HG03520 (cell line): ENCODE results near the gene PARP9.
A peak's percentile ranks its signal among the peaks of the same experiment; 100 is the strongest.
"Not testable (repeated sequence)": the region's sequence is repeated elsewhere in the genome, so short reads cannot be mapped to it uniquely, and the experiment has no call there.

Experiments
- ATAC-seq: cut with Tn5 transposase; IDR thresholded peaks from one replicate; pipeline ENCODE4 v1.9.1; 2021; ENCODE audit warnings: mild to moderate bottlenecking, moderate library complexity; ENCODE audit not compliant: unreplicated experiment

The PARP9 gene

DNA sequence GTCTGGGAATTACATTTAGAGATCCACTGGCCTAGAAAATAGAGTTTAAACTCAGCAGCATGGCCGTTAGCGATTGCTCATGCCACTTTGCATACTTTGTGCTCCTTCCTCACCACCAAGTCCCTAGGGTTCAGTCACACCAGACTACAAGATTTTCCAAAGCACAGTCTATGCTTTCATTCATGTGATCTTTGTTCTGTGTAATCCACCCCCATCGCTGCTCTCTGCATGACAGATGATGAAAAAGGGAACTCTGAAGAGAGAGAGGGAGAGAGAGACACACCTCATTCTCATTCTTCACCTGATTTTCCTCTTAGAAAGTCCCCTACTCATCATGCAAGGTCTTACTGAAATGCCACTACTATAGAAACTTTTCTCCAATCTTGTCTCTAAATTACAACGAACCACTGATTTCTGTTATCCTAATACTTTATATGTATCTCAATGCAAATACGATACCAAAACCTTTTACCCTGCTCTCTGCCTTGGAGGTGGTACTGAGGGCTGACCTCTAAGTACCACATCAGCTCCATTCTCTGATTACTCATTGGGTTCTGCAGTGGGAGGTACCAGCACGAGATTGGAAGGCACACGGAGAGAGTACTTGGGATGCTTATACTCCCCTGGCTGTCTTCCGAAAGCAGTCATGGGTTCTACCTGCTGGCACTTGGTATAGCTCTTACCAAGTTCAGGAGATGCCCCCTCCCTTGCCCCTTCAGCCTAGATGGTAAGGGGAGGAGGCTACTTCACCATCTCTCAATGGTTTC is 12.3 kb upstream of the PARP9 start:
- peak; percentile 78 for ATAC-seq

DNA sequence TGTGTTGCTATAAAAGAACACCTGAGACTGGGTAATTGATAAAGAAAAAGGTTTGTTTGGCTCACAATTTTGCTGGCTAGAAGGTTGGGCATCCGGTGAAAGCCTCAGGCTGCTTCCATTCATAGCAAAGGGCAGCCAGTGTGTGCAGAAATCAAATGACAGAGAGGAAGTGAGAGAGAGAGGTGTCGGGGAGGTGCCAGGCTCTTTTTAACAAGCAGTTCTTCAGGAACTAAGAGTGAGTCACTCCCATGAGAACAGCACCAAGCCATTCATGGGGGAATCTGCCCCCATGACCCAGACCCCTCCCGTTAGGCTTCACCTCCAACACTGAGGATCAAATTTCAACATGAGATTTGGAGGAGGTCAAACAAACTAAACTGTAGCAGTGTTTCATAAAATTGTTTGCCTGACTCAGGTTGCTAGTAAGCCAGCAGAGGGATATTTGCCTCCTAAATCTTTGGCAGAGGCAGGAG is 8.9 kb upstream of the PARP9 start:
- no peak for ATAC-seq

DNA sequence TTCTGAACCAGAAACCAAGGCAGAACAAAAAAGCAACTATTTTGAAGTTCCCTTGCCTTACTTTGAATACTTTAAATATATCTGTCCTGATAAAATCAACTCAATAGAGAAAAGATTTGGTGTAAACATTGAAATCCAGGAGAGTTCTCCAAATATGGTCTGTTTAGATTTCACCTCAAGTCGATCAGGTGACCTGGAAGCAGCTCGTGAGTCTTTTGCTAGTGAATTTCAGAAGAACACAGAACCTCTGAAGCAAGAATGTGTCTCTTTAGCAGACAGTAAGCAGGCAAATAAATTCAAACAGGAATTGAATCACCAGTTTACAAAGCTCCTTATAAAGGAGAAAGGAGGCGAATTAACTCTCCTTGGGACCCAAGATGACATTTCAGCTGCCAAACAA is 4.7 kb upstream of the PARP9 start:
- ATAC-seq, result no peak

DNA sequence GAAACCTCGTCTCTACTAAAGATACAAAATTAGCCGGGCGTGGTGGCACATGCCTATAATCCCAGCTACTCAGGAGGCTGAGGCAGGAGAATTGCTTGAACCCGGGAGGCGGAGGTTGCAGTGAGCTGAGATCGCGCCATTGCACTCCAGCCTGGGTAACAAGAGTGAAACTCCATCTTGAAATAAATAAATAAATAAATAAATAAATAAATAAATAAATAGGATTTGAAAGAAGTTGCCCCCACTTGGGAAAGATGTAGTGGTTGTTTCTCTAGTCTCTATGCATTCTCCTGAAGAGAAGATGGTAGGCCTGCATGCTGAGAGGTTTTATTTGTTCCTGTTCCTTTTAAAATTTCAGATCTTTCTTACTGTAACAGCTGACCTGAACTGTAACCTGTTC is 4.0 kb upstream of the PARP9 start:
- ATAC-seq, result not testable (repeated sequence)

DNA sequence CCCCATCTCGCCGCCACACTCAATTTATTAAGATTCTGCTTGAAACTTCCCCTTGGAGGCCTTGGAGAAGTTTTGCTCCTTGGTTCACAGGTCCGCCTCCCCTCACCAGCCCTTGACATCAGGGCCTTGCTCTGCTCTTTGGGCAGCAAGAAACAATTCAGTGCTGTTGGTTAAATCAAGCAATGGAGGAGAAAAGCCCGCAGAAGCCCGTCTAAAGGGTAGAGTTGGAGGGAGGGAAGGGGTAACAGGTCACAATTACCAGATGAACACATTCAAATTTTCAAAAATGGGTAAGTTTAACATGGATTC is 429 bp downstream of the PARP9 start:
- no peak for ATAC-seq

DNA sequence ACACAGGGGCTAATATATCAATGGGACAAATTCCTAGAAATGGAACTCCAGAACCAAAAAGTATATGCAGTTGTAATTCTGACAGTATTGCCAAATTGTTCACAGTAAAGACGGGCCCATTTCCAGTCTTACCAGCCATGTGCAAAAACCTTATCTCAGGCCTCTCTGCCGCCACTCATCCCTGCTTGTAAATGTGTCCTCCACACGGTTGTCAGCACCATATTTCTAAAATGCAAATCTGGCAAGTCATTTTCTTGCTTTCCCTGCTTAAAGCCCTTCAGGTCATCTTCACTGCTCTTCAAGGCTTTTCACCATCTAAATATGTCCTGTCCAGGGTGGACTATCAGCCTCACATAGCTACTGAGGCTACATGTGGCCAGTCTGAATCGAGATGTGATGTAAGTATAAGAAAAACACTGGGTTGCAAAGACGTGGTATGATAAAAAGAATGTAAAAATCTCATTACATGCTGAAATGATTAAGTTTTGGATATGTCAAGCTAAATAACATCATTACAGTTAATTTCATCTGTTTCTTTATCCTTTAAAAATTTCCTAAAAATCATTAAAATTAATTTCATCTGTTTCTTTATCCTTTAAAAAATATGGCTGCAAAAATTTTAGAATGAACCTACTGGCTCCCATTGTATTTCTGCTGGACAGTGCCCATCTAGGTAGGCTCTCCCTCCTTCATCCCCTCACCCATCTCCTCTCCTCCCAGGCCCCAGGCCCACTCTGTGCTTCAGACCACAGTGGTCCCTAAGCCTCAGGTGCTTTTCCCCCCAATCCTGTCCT is 980 bp downstream of the PARP9 start:
- no peak for ATAC-seq

DNA sequence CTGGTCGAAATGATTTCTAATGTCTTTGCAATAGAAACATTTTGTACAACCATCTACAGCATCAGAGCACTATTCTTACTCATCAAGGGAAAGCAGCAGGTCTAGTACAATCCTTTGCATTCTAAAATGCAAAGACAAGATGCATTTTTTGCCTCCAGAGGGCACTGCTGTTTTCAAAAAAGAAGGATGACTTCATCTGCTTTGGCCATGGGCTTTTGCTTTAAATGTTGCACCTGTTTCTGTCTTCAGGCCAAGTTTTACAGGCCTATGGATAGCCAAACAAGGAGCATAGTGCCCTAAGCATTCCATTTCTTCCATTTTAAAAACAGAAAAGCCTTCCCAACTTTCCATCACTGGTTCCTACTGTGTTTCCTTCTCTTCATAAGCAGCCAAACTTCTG is 3.4 kb downstream of the PARP9 start:
- no peak for ATAC-seq

DNA sequence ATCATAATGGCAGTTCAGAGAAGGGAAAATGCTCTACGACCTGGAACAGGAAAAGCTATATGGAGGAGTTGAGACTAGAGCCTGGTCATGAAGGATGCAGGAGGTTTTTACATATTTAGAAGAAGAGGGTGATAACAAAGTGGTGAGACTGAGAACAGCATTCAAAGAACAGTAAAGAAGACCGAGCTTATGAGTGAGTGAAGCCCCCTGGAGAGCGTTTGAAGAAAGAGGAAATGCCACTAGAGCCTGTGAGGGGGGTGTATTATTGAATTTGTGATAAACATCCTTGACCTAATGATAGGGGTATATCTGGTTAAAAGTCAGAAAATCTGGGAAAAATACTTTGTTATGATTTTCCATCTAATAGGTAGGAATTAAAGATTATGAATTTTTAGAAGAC is 4.2 kb downstream of the PARP9 start:
- ATAC-seq, result no peak

DNA sequence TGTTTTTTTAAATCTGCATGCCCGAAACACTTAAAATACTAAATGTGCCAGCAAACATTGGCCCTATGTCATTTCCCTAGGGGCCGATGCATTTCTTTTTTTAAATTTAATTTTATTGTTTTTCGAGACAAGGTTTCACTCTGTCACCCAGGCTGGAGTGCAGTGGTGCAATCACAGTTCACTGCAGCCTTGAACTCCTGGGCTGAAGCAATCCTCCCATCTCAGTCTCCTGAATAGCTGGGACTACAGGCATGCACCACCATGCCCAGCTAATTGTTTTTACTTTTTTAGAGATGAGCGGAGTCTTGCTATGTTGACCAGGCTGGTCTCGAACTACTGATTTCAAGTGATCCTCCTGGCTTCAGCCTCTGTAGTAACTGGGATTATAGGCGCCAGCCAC is 5.5 kb downstream of the PARP9 start:
- no peak for ATAC-seq

DNA sequence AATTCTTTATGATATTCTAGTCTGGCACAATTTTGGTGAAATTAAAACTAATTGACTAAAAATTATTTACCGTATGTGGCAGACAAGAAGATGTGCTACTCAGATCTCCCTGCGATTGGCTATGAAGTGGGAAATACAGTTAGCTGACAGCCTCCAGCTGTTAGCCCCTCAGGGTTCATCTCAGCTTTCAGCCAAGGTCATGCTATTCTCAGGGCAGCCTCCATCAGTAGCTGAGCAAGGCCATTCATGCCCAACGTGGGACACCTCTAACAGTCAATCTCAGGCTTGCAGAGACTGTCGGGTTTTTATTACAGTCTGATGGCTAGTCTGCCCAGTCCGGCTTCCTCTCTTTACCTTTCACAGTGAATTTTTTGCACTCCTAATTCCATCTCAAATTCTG is 6.7 kb downstream of the PARP9 start:
- no peak for ATAC-seq

DNA sequence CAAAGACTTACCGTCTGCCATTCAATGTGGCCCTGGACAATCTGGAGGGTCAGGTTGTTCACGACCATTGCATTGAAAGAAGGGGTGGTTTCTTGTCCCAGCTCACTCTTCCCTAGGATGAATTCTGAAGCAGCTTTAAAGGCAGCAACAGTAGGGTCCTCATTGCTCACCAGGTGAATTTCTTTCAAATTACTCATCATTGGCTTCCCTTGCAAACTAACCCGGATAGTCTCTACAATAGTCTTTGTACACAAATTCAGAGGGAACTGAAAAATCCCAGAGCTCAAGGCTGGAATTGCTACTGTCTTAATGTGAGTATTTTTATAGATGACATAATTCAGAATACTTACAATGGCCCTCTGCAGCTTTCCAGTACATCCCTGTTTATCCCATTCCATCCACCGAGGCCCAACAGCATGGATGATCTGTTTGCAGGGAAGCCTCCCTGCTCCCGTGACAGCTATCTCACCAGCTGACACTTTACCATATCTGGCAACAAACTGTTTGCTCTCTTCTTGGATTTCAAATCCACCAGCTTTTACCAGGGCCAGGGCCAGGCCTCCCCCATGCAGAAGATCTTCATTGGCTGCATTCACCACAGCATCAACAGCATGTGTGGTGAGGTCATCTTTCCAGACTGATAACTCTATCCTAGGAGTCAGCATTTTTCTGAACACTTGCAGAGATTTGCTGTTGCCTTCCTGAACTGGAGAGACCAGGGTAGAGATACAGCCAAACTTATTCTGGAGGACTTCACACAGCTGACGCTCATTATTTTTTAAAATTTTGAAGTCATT is 8.6 kb downstream of the PARP9 start:
- no peak for ATAC-seq

DNA sequence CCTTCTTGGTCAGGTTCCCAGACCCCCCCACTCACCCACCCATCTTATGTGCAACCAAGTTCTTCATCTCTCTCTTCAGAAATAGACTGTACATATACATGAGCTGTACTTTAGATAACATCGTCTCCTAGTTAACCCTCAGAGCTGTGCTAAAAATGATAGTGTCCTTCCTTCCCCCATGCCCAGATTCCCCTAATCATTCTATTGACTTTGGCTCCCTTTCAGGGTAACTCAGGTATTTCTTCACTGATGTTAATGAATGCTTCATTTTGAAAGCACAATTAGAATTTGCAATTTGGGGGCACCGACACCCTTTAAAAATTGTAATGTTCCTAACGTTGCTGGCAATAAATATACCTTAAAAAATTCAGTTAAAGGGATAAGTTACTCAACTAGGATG is 10.9 kb downstream of the PARP9 start:
- ATAC-seq, result no peak

DNA sequence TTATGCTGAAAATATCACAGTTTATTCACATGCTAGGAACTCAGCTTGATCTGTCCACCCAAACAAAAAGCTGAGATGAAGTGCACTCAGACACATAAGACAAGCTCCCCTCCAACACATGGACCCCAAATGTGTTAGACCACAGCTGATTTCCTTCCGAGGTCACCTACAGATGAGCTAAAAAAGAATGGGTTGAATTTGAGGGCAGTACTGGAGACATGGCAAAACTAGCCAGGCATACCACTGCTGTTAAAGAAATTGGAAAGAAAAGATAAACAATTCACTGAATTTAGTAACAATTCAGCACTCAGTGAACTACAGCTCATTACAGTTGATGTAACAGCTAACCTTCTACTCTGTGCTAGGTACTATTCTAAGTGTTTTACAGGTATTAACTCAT is 15.5 kb downstream of the PARP9 start:
- ATAC-seq, result no peak

DNA sequence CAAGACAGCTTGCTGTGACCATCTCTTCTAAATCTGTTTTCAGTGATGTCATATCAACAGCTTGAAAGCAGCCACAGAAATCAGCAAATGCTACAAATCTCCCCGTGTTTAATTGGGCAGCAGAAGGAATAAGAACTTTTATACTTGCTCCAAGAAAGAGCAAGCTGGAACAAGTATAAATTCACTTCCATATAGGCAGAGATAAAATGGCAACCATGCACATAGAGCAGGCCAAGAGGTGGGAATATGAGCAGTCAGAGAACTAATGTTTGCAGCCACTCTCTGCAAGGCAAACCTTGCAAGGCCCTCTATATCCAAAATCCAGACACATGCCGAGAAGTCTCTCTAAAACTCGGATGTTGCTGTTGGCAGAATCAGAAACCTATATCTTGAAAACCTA is 16.0 kb downstream of the PARP9 start:
- no peak for ATAC-seq

DNA sequence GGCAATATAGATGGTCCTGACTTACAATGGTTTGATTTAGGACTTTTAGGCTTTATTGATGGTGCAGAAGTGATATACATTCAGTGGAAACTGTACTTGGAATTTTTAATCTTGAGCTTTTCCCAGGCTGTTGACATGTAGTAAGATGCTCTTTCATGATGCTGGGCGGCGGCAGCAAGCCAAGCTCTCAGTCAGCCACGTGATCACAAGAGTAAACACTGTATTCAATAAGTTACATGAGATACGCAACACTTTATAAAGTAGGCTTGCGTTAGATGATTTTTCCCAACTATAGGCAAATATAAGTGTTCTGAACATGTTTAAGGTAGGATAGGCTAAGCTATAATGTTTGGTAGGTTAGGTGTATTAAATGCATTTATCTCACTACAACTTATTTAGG is 17.9 kb downstream of the PARP9 start:
- no peak for ATAC-seq

DNA sequence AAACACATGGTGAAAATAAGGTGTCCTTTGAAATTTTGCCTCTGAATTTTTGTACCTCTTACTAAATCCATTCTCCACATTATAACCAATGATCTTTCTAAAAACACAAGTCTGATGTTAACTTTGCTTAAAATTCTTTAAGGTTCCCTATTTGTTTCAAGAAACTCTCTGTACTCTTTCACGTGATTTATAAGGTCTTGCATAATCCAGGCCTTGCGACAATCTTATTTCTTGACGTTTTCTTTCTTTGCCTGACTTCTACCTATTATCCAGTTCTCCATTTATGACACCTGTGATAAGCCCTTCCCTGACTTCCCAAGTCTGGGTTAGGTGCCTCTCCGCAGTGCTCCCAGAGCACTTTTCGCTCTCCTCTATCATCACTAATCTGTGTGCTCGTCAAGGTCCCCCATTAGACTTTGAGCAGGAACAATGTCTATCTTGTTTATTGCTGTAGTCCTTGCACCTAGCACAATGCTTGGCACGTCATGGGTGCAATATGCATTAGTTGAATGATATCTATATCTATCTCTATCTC is 25.1 kb downstream of the PARP9 start:
- no peak for ATAC-seq

DNA sequence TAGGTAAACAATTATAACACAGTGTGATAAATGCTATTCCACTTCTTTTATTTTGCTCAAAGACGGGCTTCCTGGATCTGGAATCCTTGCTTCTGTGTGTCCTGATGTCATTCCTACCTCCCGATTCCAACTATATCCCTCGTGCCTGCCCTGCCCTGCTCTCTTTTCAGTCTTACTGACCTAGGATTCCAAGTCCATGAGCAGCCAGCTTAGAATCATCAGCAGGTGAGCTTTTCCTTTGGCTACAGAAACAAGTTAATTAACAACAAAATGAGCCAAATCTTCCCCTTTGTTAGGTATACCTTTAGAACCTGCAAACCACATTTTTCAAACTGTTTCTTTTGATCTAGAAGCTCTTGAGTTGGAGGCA is 27.5 kb downstream of the PARP9 start:
- ATAC-seq, result no peak

DNA sequence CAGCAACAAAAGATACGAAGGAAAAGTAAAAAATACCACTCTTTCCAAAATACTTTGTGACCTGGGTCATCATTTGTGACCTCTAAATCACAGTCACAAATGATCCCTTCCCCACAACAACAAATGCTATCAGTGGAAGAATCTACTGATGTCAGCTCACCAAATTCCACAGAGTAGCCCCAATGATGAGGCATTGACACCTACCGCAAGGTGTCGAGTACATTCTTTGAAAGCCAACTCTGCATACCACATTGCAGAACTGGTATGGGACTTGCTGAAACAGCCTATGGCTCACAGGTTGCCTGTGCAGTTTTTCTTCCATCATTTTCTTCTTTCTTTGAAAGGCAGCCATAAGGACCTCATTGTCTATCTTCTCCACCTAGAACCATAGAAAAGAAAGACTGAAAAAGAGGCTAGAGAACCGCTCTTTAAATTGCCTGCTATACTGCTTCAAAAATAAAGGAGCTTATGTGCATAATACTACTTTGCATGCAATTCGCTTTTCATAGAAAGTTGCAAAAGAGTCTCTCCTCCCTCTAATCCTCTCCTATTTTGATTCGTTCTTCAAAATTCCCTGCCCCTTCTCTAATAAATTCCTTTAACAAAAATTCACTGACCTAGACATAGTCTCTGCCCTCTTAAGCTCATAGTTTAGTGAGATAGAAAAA is 28.0 kb downstream of the PARP9 start:
- no peak for ATAC-seq

DNA sequence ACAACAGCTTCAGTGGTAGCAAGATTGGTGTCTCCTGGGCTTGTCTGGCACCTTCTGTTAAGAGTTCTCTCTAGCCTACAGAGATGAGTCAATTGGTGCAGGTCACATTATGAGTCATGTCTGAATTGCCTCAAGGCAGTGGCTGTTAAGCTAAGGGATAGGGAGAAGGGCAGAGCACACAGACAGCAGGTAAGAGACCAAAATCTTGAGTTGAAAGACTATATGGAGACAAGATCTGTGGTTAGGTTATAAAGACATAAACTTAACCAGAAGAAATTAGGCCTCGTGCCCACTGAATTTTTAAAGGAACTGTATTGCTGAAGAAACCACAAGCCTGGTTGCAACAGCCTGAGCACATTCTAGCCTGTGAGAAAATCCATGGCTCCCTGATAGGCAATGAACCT is 30.2 kb downstream of the PARP9 start:
- ATAC-seq, result peak; percentile 99

DNA sequence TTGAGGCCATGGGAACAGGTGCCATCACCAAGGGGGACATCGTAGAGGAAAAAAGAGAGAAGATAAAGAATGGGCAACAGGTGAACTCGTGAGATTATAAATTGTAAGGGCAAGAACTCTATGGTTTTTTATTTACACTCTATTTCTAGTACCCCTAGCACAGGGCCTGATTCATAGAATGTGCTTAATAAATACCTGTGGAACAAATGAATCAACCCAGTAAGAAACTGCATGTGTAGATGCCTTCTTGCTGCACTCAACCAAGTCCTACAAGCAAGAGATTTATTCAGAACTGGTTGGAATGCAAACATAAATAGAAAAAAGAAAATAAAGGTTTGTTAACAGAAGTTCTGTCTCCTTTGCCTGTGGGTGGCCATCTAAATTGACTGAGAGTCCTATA is 30.6 kb downstream of the PARP9 start:
- no peak for ATAC-seq

DNA sequence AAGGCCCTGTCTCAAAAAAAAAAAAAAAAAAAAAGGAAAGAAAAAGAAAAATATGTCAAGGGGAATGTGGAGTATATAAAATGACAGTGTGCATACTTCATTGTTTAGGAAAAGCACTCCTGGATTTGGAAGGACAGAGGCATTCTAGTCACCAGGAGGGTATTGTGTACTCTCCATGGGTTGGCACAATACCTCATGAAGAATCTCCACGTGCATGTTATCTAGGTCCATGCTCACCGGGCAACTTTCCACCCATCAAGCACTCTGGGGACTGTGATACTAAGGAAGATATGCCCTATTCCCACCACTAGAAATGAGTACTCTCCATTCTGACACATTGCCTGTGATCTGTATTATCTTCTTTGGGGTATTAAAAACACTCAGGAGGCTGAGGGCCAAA is 33.9 kb downstream of the PARP9 start:
- ATAC-seq, result no peak
